HG02759 (cell line): ENCODE data around the gene LDLRAD2.

ENCODE experiments used
- ATAC-seq: cut with Tn5 transposase; IDR thresholded peaks from one replicate; pipeline ENCODE4 v1.9.1; 2021; ENCODE audit warnings: mild to moderate bottlenecking, moderate library complexity; ENCODE audit not compliant: unreplicated experiment

LDLRAD2 gene

GRCh38 chr1:21841852-21842466 is 29.9 kb downstream of the LDLRAD2 start:
- no peak for ATAC-seq

- no peak for ATAC-seq
These were observed 30.6 kb downstream of the LDLRAD2 start for GRCh38 chr1:21842606-21843162.

- no peak for ATAC-seq
These were observed 31.1 kb downstream of the LDLRAD2 start for GRCh38 chr1:21843208-21843607.

- no peak for ATAC-seq
These were observed 31.9 kb downstream of the LDLRAD2 start for GRCh38 chr1:21843996-21844395.

- no peak for ATAC-seq
These were observed 33.9 kb downstream of the LDLRAD2 start for GRCh38 chr1:21845646-21846641.

GRCh38 chr1:21847223-21848205 is 35.4 kb downstream of the LDLRAD2 start:
- no peak for ATAC-seq

GRCh38 chr1:21848524-21849174 is 36.6 kb downstream of the LDLRAD2 start:
- no peak for ATAC-seq

GRCh38 chr1:21849909-21850576 is 38.0 kb downstream of the LDLRAD2 start:
- ATAC-seq = no peak

- no peak for ATAC-seq
These were observed 39.6 kb downstream of the LDLRAD2 start for GRCh38 chr1:21851430-21852250.

- ATAC-seq = peak; percentile 68
These were observed 40.4 kb downstream of the LDLRAD2 start for GRCh38 chr1:21852282-21853130.

GRCh38 chr1:21853131-21853427 is 41.0 kb downstream of the LDLRAD2 start:
- no peak for ATAC-seq

- ATAC-seq = no peak
These were observed 42.2 kb downstream of the LDLRAD2 start for GRCh38 chr1:21854090-21854750.

GRCh38 chr1:21854751-21855131 is 42.7 kb downstream of the LDLRAD2 start:
- no peak for ATAC-seq

- no peak for ATAC-seq
These were observed 43.4 kb downstream of the LDLRAD2 start for GRCh38 chr1:21855257-21856096.

GRCh38 chr1:21857142-21857839 is 45.2 kb downstream of the LDLRAD2 start:
- no peak for ATAC-seq
